ENCODE data around the gene NEAT1. TPM values are rescaled to one million over a fixed set of nuclear protein-coding genes. Genes with fewer than 3 reads are reported as not detected.
A peak's percentile ranks its signal among the peaks of the same experiment; 100 is the strongest.

Gene NEAT1
- total and polyA plus RNA-seq, 9 of the 15 experiments (the other 6 are each of a cell fraction or from before 2014, with no cell fraction given) = 20.1 to 389 (median 62.8) TPM

GRCh38 chr11:65416341-65416824 is 6.2 kb upstream of the NEAT1 start (continued):
- peak; percentile 27; the same call in 1 of the 2 replicates for TF ChIP-seq STAT6 (CRISPR knock-in tag; IDR thresholded peaks at IDR 0.05)
- no peak for TF ChIP-seq ZNF407 (IDR thresholded peaks at IDR 0.05; ENCODE audit: low read depth)
- TF ChIP-seq MBD1 (CRISPR knock-in tag; IDR thresholded peaks at IDR 0.05) = no peak
- peak; percentile 91 for TF ChIP-seq RB1 (IDR thresholded peaks at IDR 0.05; ENCODE audit: low read depth)
- no peak for TF ChIP-seq ZNF77 (CRISPR knock-in tag; IDR thresholded peaks at IDR 0.05)
- TF ChIP-seq MTA3 (IDR thresholded peaks at IDR 0.05; ENCODE audit: borderline replicate concordance) = peak; percentile 76; the same call in 1 of the 2 replicates
- 0 out of 2 replicates have a peak, but pooled peaks have one; percentile 36 for TF ChIP-seq ETV1 (tag; conservative IDR thresholded peaks at IDR 0.05; ENCODE audit: low read depth)
- no peak for TF ChIP-seq ZNF512 (tag; IDR thresholded peaks at IDR 0.05)
- TF ChIP-seq EHMT2 (IDR thresholded peaks at IDR 0.05) = no peak
- peak; percentile 58; the same call in 1 of the 2 replicates for TF ChIP-seq TCF15 (CRISPR knock-in tag; IDR thresholded peaks at IDR 0.05)
- TF ChIP-seq ZNF436 (CRISPR knock-in tag; IDR thresholded peaks at IDR 0.05) = no peak
- no peak for TF ChIP-seq BRF1 (IDR thresholded peaks at IDR 0.05; ENCODE audit: borderline replicate concordance, extremely low read depth, insufficient read length)
- peak; percentile 43 for TF ChIP-seq HNRNPLL (IDR thresholded peaks at IDR 0.05; ENCODE audit: low read depth, low read length, poor library complexity, severe bottlenecking)

Data from K562 (cell line).